Measurements from ENCODE around the gene SPATA33. TPM values are rescaled to one million over a fixed set of nuclear protein-coding genes. Genes with fewer than 3 reads are reported as not detected.

The SPATA33 gene
- 1 to 10 TPM; 4.4 to 7.1 TPM for total RNA-seq
- polyA plus RNA-seq (2013, experiment 1 of 2) = 4.1 TPM
- 3.7 TPM for polyA plus RNA-seq (2013, experiment 2 of 2)
- 1.6 to 17.2 (median 7.4) reads per million in 172 experiments for total RNA-seq

GRCh38 chr16:89657442-89658220 is at the start of gene SPATA33, which contains the start of gene CHMP1A:
TSS of gene SPATA33 (plus strand) at chr16:89657836. CDS start at chr16:89657912, 76 bp downstream.
TSS of gene CHMP1A (minus strand) at chr16:89657708. CDS start at chr16:89657588, 120 bp downstream.
- TF ChIP-seq CTCF (IDR thresholded peaks at IDR 0.05) = no peak
- no peaks in the 10 kb centered on the region for H3K9me3 ChIP-seq (ENCODE audit: control insufficient read depth in 1 of 2, insufficient read depth in 1 of 2, low read length in 2 of 2)
- Mint-ChIP-seq H3K9me3 (no peaks in the 10 kb centered on the region), H3K27ac (peak within 1 kb of the TSS; percentile 81), H3K36me3 (ENCODE audit: low read depth) (peaks cover 27% of the 10 kb centered on the region), H3K4me3 (peak within 1 kb of the TSS; percentile 93), H3K27me3 (no peaks in the 10 kb centered on the region), H3K4me1 (ENCODE audit: low read depth) (peaks cover 34% of the 10 kb centered on the region)
- CTCF ChIA-PET = interaction anchor here (0.8 to 1.0 kb wide), 3 partner anchors 42 to 44 kb away, joined by 3 to 6 read pairs (median 3); partner anchors contain the start of gene SPATA2L
- peak; percentile 88 for ATAC-seq (ENCODE audit: poor library complexity)
- intact Hi-C loops (cut with DNase I, micrococcal nuclease) = loop anchor here in 1 of 2 experiments (1.0 to 5.0 kb wide), 3 partner anchors 29 to 800 kb away; partner anchors contain the start of genes CDK10, GALNS, RPL13 and TRAPPC2L
- DNase-seq = peak; percentile 82 to 97 (median 92)
- H3K4me1 ChIP-seq (ENCODE audit: insufficient read depth, low read length) = peaks cover 34% of the 10 kb centered on the region
- peak within 1 kb of the TSS; percentile 55 to 81 for H3K27ac ChIP-seq (ENCODE audit: low read depth in 1 of 2, low read length in 2 of 2)
- H3K27me3 ChIP-seq (ENCODE audit: control insufficient read depth in 1 of 2, insufficient read depth in 2 of 2, low read length in 2 of 2) = no peaks in the 10 kb centered on the region
- H3K36me3 ChIP-seq (ENCODE audit: insufficient read depth, low read length) = peaks cover 20% of the 10 kb centered on the region
- POLR2A ChIA-PET = interaction anchor here (0.7 to 1.7 kb wide), 4 partner anchors 150 to 410 kb away, joined by 3 to 5 read pairs (median 4); partner anchors contain the start of genes SPG7 and TCF25
- H3K4me3 ChIP-seq (ENCODE audit: low read length) = peak within 1 kb of the TSS; percentile 91

DNA sequence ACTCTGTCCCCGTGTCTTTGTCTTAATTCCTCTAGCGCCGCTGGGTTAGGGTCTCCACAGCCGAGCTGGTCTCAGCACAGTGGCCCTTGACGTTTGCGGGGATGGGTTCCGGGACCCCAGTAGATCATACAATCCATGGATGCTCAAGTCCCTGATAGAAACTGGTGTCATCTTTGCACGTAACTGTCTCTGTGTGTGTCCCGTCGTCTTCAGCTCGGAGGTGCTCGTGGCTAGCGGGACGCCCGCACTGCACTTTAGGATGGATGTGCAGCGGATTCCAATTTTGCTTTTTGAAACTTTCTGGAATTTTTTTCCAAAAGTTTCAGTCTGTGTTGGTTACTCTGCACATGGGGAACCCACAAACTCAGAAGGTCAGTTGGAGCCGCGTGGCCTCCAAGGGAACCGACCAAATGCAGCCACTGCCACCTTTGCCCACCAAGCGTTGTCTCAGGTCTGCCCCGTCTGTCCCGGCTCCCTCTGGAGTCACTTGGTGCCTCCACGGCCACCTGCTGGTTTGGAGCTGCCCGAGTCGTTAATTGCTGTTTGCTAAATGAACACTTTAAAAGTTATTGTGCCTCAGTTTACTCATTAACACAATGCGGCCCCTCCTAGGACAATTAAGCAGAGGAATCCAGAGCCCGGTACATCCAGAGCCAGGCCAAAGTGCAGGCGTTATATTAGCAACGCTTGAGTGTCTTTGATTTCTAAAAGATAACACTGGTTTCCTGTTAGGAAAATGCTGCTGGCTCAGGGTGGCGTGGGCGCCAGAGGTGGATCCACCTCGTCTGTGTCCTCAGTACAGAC is 49.5 kb upstream of the SPATA33 start:
- Histone ChIP-seq H3K27me3 (ENCODE audit: control insufficient read depth in 1 of 2, insufficient read depth in 2 of 2, low read length in 2 of 2) (no peaks in the 10 kb centered on the region), H3K4me1 (ENCODE audit: insufficient read depth, low read length) (peaks cover under 1% of the 10 kb centered on the region), H3K27ac (ENCODE audit: low read depth in 1 of 2, low read length in 2 of 2) (no peak overlapping the region), H3K9me3 (ENCODE audit: control insufficient read depth in 1 of 2, insufficient read depth in 1 of 2, low read length in 2 of 2) (no peaks in the 10 kb centered on the region), H3K4me3 (ENCODE audit: low read length) (no peak overlapping the region), H3K36me3 (ENCODE audit: insufficient read depth, low read length) (no peaks in the 10 kb centered on the region)
- Mint-ChIP-seq H3K27ac (no peak overlapping the region), H3K4me3 (no peak overlapping the region), H3K27me3 (no peaks in the 10 kb centered on the region), H3K36me3 (ENCODE audit: low read depth) (no peaks in the 10 kb centered on the region), H3K9me3 (no peaks in the 10 kb centered on the region), H3K4me1 (ENCODE audit: low read depth) (peaks cover 1% of the 10 kb centered on the region)
- DNase-seq = no peak
- no peak for TF ChIP-seq CTCF (IDR thresholded peaks at IDR 0.05)
- intact Hi-C loops (cut with DNase I, micrococcal nuclease) = no loop called here
- ChIA-PET POLR2A (no interaction called here), CTCF (no interaction called here)
- no peak for ATAC-seq (ENCODE audit: poor library complexity)

DNA sequence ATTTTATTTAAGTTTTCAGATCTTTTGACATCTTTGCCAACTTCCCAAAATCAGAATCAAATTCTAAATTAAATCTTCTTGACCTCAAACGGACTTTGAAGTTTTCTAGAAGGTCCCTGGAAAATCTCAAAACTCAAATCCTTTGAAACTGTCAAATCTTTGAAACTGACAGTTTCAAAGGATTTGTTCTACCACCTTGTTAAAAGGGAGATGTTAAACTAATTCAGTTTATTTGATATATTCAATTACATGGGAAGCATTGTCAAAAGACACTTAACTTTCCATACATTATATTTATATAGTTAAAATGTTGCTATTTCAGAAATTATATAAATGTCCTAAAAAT is 47.6 kb upstream of the SPATA33 start:
- H3K36me3 Mint-ChIP-seq (ENCODE audit: low read depth) = no peaks in the 10 kb centered on the region
- Histone ChIP-seq H3K9me3 (ENCODE audit: control insufficient read depth in 1 of 2, insufficient read depth in 1 of 2, low read length in 2 of 2) (peaks cover 0 to 4% of the 10 kb centered on the region in 2 experiments), H3K27ac (ENCODE audit: low read depth in 1 of 2, low read length in 2 of 2) (no peak overlapping the region), H3K4me1 (ENCODE audit: insufficient read depth, low read length) (no peaks in the 10 kb centered on the region), H3K4me3 (ENCODE audit: low read length) (no peak overlapping the region), H3K36me3 (ENCODE audit: insufficient read depth, low read length) (no peaks in the 10 kb centered on the region), H3K27me3 (ENCODE audit: control insufficient read depth in 1 of 2, insufficient read depth in 2 of 2, low read length in 2 of 2) (no peaks in the 10 kb centered on the region)
- CTCF ChIA-PET = no interaction called here
- H3K27me3 Mint-ChIP-seq = no peaks in the 10 kb centered on the region
- no peaks in the 10 kb centered on the region for H3K9me3 Mint-ChIP-seq
- no peak for DNase-seq
- H3K27ac Mint-ChIP-seq = no peak overlapping the region
- H3K4me3 Mint-ChIP-seq = no peak overlapping the region
- no peak for ATAC-seq (ENCODE audit: poor library complexity)
- POLR2A ChIA-PET = interaction anchor here (0.7 kb wide), 1 partner anchor 577 kb away, joined by 3 read pairs; no protein-coding TSS in a partner anchor
- H3K4me1 Mint-ChIP-seq (ENCODE audit: low read depth) = no peaks in the 10 kb centered on the region
- intact Hi-C loops (cut with DNase I, micrococcal nuclease) = no loop called here
- TF ChIP-seq CTCF (IDR thresholded peaks at IDR 0.05) = no peak
